Activated CD8-positive, alpha-beta memory T cell treated with anti-CD3 and anti-CD28 coated beads, Interleukin-2, amount 10 ng/mL, durations not matched to agents 7 days and 5 days (primary cell): ENCODE measurements around the gene LIMCH1. TPM values are rescaled to one million over a fixed set of nuclear protein-coding genes. Genes with fewer than 3 reads are reported as not detected.
"Not testable (repeated sequence)": the region's sequence is repeated elsewhere in the genome, so short reads cannot be mapped to it uniquely, and the experiment has no call there.

Experiments
- ATAC-seq: fragments of 150-1000 bp; cut with Tn5 transposase; one replicate; pipeline ENCODE4 v1.10.0; 2021; ENCODE audit warnings: moderate library complexity
- CTCF ChIA-PET: fragments of 350-600 bp; sonication (Branson Sonifier 250); formaldehyde crosslinking; loops from one replicate; lab custom pipeline; 2021; ENCODE audit warnings: antibody characterized with exemption; lab: Charles Lee
- DNase-seq: peaks from one replicate; pipeline ENCODE4 v3.0.0-alpha.2; 2020
- H3K27ac Mint-ChIP-seq: one replicate; pipeline ENCODE4 v1.8.0; 2021; ENCODE audit warnings: mild to moderate bottlenecking, mixed read lengths
- H3K27me3 Mint-ChIP-seq: one replicate; pipeline ENCODE4 v1.8.0; 2021; ENCODE audit warnings: mixed read lengths
- H3K36me3 Mint-ChIP-seq: one replicate; pipeline ENCODE4 v1.8.0; 2021; ENCODE audit warnings: mild to moderate bottlenecking, mixed read lengths
- H3K4me1 Mint-ChIP-seq: one replicate; pipeline ENCODE4 v1.8.0; 2021; ENCODE audit warnings: mixed read lengths
- H3K4me3 Mint-ChIP-seq: one replicate; pipeline ENCODE4 v1.8.0; 2021; ENCODE audit warnings: mild to moderate bottlenecking, moderate library complexity, mixed read lengths
- H3K9me3 Mint-ChIP-seq: one replicate; pipeline ENCODE4 v1.8.0; 2022; ENCODE audit warnings: low read depth, mixed read lengths
- total RNA-seq, 2 experiments: library from RNA; stranded (reverse); gene quantifications; one replicate each; pipeline ENCODE4 v1.2.3, GENCODE V29; 2021

Gene LIMCH1, protein sequence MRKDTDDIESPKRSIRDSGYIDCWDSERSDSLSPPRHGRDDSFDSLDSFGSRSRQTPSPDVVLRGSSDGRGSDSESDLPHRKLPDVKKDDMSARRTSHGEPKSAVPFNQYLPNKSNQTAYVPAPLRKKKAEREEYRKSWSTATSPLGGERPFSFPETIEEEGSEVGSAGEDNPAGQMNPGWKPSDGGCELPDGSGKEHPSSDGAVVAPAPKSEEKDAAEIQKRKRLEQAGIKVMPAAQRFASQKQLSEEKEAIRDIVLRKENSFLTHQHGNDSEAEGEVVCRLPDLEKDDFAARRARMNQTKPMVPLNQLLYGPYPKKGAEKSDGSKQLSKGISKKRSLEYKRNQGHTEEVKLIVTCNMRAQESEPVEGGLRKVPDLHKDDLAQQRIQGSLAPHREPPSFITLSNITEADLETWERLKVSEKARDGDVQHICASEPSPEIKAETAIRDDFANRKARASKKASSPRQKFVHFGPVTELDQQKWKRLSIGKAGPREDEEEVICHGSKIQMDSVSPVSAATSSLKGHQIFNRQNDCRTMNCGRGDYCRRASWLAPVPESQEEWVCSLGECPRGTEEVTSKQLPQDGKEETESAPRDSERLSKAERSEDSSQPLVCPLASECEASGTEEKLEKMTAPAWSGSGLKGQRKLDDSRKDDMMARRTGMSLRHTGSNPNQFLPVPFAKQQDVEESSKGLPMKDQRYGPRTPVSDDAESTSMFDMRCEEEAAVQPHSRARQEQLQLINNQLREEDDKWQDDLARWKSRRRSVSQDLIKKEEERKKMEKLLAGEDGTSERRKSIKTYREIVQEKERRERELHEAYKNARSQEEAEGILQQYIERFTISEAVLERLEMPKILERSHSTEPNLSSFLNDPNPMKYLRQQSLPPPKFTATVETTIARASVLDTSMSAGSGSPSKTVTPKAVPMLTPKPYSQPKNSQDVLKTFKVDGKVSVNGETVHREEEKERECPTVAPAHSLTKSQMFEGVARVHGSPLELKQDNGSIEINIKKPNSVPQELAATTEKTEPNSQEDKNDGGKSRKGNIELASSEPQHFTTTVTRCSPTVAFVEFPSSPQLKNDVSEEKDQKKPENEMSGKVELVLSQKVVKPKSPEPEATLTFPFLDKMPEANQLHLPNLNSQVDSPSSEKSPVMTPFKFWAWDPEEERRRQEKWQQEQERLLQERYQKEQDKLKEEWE (N-terminal part only)
- not detected for total RNA-seq

DNA sequence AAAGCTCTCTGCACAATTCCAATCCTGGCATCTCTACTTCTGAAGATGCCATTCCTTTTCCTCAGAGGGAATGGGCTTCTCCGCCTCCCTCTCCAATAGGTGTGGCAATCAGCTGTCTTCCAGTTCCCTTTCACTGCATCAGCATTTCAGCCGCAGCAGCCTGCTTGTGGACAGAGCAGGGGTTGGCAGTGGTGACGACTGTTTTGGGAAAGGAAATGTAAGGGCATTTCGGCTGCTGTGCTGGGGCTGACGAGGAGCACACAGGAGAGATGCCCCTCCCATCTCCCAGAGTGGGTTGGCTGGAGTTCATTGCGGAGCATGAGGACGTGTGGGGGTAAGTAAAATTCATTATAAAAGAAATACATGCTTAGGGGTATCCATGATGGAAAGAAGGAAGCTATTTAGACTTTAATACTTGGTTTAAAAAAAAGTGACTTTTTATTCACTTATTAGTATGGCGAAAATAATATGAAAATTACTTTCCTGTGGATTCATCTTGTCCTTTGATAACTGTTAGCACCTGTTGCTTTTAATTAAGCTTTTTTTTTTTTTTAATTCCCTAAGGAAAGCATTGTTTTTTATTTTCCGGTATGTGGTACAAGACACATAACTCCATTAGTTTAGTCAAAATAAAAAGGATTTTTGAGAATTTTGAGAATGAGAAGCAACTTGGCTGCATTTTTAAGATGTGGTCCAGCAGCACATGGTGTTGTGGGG lies at the start of gene LIMCH1:
TSS of gene LIMCH1 (plus strand) at position 141 of the 717 bp plus-strand sequence. CDS start 67,839 bp downstream, outside the sequence.
- no peak within 1 kb of the TSS for H3K4me3 Mint-ChIP-seq
- no peak for ATAC-seq
- H3K4me1 Mint-ChIP-seq, result no peaks in the 10 kb centered on the region
- H3K27me3 Mint-ChIP-seq, result no peaks in the 10 kb centered on the region
- CTCF ChIA-PET, result no interaction called here
- no peaks in the 10 kb centered on the region for H3K36me3 Mint-ChIP-seq
- no peak within 1 kb of the TSS for H3K27ac Mint-ChIP-seq
- no peaks in the 10 kb centered on the region for H3K9me3 Mint-ChIP-seq
- no peak for DNase-seq

DNA sequence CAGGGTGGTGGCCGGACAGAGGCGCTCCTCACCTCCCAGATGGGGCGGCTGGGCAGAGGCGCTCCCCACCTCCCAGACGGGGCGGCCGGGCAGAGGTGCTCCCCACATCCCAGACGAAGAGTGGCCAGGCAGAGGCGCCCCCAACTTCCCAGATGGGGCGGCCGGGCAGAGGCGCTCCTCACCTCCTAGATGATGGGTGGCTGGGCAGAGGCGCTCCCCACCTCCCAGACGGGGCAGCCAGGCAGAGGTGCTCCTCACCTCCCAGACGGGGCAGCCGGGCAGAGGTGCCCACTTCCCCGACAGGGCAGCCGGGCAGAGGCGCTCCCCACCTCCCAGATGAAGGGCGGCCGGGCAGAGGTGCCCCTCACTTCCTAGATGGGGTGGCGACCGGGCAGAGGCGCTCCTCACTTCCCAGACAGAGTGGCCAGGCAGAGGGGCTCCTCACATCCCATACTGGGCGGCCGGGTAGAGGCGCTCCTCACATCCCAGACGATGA lies 46.8 kb upstream of the LIMCH1 start:
- H3K4me3 Mint-ChIP-seq, CTCF ChIA-PET, H3K27ac Mint-ChIP-seq, H3K36me3 Mint-ChIP-seq, H3K9me3 Mint-ChIP-seq, ATAC-seq, H3K4me1 Mint-ChIP-seq, DNase-seq, H3K27me3 Mint-ChIP-seq: not testable (repeated sequence)

DNA sequence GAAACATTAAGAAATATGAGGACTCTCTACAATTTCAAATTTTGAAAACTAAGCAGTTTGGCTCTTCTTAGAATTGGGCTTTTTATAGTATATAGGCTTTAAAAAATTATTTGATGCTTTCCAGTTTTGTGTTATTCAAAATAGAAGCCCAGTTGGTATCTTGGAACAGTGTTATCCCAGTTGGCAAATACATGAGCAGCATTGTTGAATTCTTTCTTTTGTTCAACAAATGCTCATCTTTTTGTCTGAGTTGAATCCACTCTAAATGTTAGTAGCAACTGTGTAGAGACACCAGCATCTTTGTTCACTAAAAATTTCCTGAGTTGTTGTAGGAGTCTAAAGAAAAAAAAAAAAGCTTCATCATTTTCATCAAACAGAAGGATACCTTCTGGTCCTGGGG lies 41.0 kb upstream of the LIMCH1 start:
- H3K27me3 Mint-ChIP-seq, result no peaks in the 10 kb centered on the region
- H3K36me3 Mint-ChIP-seq, result no peaks in the 10 kb centered on the region
- H3K4me3 Mint-ChIP-seq, result no peak overlapping the region
- ATAC-seq (no peak), DNase-seq (no peak)
- no peaks in the 10 kb centered on the region for H3K4me1 Mint-ChIP-seq
- H3K9me3 Mint-ChIP-seq, result no peaks in the 10 kb centered on the region
- CTCF ChIA-PET, result no interaction called here
- H3K27ac Mint-ChIP-seq, result no peak overlapping the region

DNA sequence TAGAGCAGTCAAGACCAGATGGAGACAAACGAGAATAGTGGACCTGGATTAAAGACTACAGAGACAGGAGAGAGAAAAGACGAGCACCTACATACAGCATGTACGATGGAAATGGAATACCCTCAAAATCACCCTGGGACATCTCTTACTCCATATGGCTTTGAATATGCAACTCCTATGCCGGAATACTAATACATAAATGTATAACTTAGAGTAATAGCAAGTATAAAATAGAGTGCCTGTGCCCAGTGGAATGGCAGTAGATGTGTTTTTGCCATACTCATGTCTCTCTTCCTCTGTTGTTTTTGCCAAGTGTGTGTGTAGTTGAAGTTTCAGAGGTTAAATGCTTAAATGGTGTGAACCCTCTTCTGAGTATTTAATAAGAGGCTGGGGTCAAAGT lies 39.8 kb upstream of the LIMCH1 start:
- no peaks in the 10 kb centered on the region for H3K27me3 Mint-ChIP-seq
- H3K9me3 Mint-ChIP-seq, result no peaks in the 10 kb centered on the region
- CTCF ChIA-PET, result no interaction called here
- DNase-seq, result no peak
- no peak overlapping the region for H3K4me3 Mint-ChIP-seq
- H3K36me3 Mint-ChIP-seq, result no peaks in the 10 kb centered on the region
- no peak for ATAC-seq
- no peaks in the 10 kb centered on the region for H3K4me1 Mint-ChIP-seq
- H3K27ac Mint-ChIP-seq, result no peak overlapping the region

DNA sequence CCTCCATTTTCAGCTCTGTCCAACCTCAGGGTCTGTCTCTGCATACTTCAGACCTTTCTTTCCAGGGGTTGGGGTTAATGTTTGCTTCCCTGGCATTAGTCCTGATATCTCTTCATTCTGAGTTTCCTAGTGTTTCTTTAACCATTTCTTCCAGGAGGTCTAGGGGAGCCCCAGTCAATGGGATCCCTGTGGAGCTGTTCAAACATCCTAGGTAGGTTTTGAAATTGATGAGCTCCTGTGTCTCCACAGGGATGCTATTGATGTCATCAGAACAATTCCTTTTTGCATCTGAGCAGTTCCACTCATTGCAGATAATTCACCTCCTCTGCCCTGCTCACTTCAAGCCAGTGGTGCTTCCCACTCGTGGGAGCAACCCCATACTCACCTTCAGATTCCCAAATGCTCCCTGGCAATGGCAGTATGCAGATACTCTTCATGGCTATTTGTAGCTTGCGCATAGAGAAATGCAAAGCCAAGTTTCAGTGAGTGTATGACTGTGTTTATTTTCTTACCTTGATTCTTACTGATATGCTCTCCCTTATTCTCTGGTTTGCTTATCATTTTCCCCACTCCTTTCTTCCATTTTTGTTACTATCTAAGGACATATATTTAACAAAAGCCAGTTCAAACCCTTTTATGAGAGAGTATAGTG lies 33.7 kb upstream of the LIMCH1 start:
- no peaks in the 10 kb centered on the region for H3K9me3 Mint-ChIP-seq
- no peaks in the 10 kb centered on the region for H3K27me3 Mint-ChIP-seq
- CTCF ChIA-PET, result no interaction called here
- DNase-seq, result no peak
- no peak for ATAC-seq
- no peak overlapping the region for H3K27ac Mint-ChIP-seq
- H3K4me3 Mint-ChIP-seq, result no peak overlapping the region
- no peaks in the 10 kb centered on the region for H3K4me1 Mint-ChIP-seq
- H3K36me3 Mint-ChIP-seq, result no peaks in the 10 kb centered on the region

DNA sequence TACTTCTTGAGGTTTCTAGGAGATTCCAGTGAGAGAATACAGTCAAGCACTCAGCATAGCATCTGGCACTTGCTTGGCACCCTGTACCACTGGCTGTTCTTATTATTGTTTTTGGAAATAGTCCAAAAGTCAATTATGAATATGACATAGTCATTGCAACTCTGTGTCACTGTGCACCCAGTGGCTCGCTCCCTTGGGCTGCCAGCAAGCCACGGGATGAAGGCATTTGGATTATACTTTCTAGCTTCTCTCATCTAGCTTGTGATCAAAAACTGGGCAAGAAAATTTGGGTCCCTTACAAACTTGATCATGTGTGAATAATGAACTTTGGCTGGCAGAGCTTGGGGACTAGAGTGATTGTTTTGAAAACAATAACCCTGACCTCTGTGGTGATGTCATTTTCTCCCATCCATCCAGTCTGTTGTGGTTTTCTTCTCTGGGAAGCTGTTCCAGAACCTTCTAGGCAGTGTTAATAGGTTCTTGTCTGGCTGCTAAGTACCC lies 32.7 kb upstream of the LIMCH1 start:
- DNase-seq, result no peak
- Mint-ChIP-seq H3K27ac (no peak overlapping the region), H3K36me3 (no peaks in the 10 kb centered on the region), H3K4me1 (no peaks in the 10 kb centered on the region), H3K4me3 (no peak overlapping the region), H3K27me3 (no peaks in the 10 kb centered on the region), H3K9me3 (no peaks in the 10 kb centered on the region)
- no peak for ATAC-seq
- CTCF ChIA-PET, result no interaction called here

DNA sequence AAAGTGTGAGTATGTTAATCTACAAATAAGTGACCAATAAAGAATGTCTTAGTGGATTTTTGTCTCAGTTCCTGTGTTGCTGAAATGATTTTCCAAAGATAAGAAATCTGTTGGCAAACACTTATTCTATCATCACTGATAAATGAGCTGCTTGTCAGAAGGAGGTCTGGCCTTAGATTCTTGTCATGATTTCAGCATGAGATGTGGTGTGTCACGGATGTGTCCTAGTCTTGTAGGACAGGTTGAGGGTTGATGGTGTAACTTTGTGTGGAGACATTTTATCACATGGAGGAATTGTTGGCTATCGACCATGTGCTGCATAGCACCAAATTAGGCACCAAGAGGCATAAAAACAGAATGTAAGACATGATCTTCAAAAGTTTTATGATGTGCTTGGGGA lies 31.8 kb upstream of the LIMCH1 start:
- Mint-ChIP-seq H3K4me3 (no peak overlapping the region), H3K27ac (no peak overlapping the region), H3K27me3 (no peaks in the 10 kb centered on the region), H3K36me3 (no peaks in the 10 kb centered on the region), H3K9me3 (no peaks in the 10 kb centered on the region), H3K4me1 (no peaks in the 10 kb centered on the region)
- CTCF ChIA-PET, result no interaction called here
- DNase-seq (no peak), ATAC-seq (no peak)

DNA sequence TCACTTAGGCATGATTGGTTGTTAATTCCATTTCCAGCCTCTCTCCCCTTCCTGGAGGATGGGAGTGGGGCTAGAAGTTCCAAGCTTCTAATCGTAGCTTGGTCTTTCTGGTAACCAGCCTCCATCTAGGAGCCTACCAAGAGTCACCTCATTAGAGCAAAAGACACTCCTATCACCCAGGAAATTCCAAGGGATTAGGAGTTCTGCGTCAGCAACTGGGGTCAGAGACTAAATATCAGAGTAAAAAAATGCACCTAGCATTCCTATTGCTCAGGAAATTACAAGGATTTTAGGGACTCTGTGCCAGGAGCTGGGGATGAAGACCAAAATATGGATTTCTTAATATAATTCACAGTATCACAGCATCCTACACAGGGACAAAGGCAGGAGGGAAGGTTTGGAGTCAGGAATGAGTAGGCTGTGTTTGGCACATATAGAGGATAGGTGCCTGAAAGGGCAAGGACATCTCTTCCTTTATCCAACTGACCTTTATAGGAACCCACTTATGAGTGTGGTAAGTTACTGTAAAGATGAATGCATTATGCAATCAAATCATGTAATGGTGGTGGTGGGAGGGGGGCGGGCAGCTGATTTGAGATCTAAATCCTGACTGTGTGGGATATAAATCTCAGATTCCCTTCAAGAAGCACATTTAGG lies 30.5 kb upstream of the LIMCH1 start:
- Mint-ChIP-seq H3K4me3 (no peak overlapping the region), H3K9me3 (no peaks in the 10 kb centered on the region)
- CTCF ChIA-PET, result no interaction called here

DNA sequence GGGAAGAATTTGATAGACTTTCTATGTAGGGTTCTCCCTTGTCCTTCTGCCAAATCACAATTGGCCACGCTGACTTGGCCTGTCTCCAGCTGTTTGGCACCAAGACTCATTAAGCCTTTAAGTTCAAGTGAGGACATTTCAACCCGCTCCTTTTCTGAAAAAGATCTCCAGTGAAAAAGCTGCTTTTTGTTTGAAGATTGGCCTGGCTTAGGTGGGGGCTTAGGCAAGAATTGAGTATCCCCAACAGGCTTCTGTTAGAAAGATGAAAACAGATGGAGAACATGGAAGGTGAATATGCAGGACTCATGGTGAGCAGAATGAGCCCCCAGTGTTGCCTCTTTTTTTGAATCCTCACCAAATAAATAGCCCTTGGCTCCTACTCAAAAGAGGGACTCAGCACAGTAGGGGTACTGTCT lies 28.5 kb upstream of the LIMCH1 start:
- Mint-ChIP-seq H3K27me3 (no peaks in the 10 kb centered on the region), H3K4me1 (no peaks in the 10 kb centered on the region), H3K4me3 (no peak overlapping the region), H3K9me3 (no peaks in the 10 kb centered on the region), H3K36me3 (no peaks in the 10 kb centered on the region), H3K27ac (no peak overlapping the region)
- CTCF ChIA-PET, result interaction anchor here (1.3 kb wide), 1 partner anchor 26 kb away, joined by 4 read pairs; no protein-coding TSS in a partner anchor
- DNase-seq, result no peak
- no peak for ATAC-seq

More for the DNA sequence above, 30.5 kb upstream of the LIMCH1 start:
- no peaks in the 10 kb centered on the region for H3K4me1 Mint-ChIP-seq
- DNase-seq, result no peak
- no peaks in the 10 kb centered on the region for H3K36me3 Mint-ChIP-seq
- H3K27ac Mint-ChIP-seq, result no peak overlapping the region
- H3K27me3 Mint-ChIP-seq, result no peaks in the 10 kb centered on the region
- ATAC-seq, result no peak

DNA sequence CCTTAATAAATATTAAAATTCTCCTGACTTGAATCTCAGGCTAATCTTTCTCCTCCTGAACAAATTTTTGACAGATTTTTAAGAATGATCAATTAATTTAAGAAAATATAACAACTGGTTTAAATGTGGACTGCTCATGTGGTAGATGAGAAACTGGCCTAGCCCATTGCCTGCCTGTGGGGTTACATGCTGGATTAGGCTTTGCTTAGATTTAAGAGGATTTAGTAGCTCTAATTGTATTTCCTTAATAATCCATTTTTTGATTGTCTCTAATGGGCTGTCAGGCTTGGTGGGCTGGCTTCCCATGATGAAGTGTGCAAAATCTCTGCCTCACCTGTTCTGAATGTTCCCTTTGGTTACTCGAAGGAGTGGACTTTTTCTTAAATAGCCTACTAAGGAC lies 27.8 kb upstream of the LIMCH1 start:
- no peak for DNase-seq
- ATAC-seq, result no peak
- no peaks in the 10 kb centered on the region for H3K36me3 Mint-ChIP-seq
- no peaks in the 10 kb centered on the region for H3K4me1 Mint-ChIP-seq
- H3K27ac Mint-ChIP-seq, result no peak overlapping the region
- H3K27me3 Mint-ChIP-seq, result no peaks in the 10 kb centered on the region
- no peak overlapping the region for H3K4me3 Mint-ChIP-seq
- H3K9me3 Mint-ChIP-seq, result no peaks in the 10 kb centered on the region
- CTCF ChIA-PET, result no interaction called here

DNA sequence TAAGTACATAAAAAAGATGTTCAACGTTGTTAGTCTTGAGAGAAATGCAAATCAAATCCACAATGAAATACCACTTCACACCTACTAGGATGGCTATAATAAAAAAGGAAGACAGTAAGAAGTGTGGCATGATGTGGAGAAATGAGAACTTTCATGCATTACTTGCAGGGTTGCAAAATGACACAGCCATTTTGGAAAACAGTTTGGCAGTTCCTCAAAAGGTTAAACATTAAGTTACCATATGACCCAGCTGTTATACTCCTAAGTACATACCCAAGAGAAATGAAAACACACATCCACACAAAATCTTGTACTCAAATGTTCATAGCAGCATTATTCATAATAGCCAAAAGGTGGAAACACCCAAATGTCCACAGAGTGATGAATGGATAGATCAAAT lies 25.8 kb upstream of the LIMCH1 start:
- H3K36me3 Mint-ChIP-seq, result no peaks in the 10 kb centered on the region

DNA sequence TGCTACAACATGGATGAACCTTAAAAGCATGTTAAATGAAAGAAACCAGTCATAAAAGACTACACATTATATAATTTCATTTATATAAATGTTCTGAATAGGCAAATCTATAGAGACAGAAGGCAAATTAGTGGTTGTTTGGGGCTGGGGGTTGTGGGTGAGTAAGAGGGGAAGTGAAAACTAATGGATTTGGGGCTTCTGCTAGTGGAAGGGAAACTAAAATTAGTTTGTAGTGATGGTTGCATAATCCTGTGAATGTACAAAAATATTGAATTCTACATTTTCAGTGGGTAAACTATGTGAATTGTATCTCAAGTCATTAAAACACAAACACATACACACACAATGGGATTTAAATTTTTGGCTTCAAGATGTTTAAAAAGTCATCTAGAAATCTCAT lies 25.4 kb upstream of the LIMCH1 start:
- H3K9me3 Mint-ChIP-seq, result no peaks in the 10 kb centered on the region
- H3K27me3 Mint-ChIP-seq, result no peaks in the 10 kb centered on the region

More for the DNA sequence above, 25.8 kb upstream of the LIMCH1 start:
- Mint-ChIP-seq H3K27me3 (no peaks in the 10 kb centered on the region), H3K9me3 (no peaks in the 10 kb centered on the region), H3K4me1 (no peaks in the 10 kb centered on the region), H3K27ac (no peak overlapping the region), H3K4me3 (no peak overlapping the region)
- CTCF ChIA-PET, result no interaction called here
- no peak for DNase-seq
- ATAC-seq, result no peak

More for the DNA sequence above, 25.4 kb upstream of the LIMCH1 start:
- no peak for ATAC-seq
- DNase-seq, result no peak
- H3K27ac Mint-ChIP-seq, result no peak overlapping the region
- no peaks in the 10 kb centered on the region for H3K36me3 Mint-ChIP-seq
- CTCF ChIA-PET, result no interaction called here
- no peak overlapping the region for H3K4me3 Mint-ChIP-seq
- no peaks in the 10 kb centered on the region for H3K4me1 Mint-ChIP-seq
